Colon (tissue), 2 donors: ENCODE data around the gene RPL22.
"Not testable (repeated sequence)": the region's sequence is repeated elsewhere in the genome, so short reads cannot be mapped to it uniquely, and the experiment has no call there.

Experiments used
- FAIRE-seq: peaks from 2 replicates; lab custom pipeline; 2012; peaks lifted over from hg19 to GRCh38; lab: Jason Lieb, UNC
- donor health status: control.
- donor health status: control.

Gene RPL22

GRCh38 chr1:6233376-6233775, 34.0 kb upstream of the RPL22 start:
- no peak for FAIRE-seq

GRCh38 chr1:6225651-6226050, 26.3 kb upstream of the RPL22 start:
- no peak for FAIRE-seq

- FAIRE-seq: no peak
Observed at GRCh38 chr1:6224718-6225117, 25.3 kb upstream of the RPL22 start.

- no peak for FAIRE-seq
Observed at GRCh38 chr1:6223617-6224016, 24.2 kb upstream of the RPL22 start.

- FAIRE-seq: no peak
Observed at GRCh38 chr1:6222636-6223035, 23.2 kb upstream of the RPL22 start.

- no peak for FAIRE-seq
Observed at GRCh38 chr1:6221210-6221784, 21.9 kb upstream of the RPL22 start.

GRCh38 chr1:6220236-6220635, 20.8 kb upstream of the RPL22 start:
- FAIRE-seq: no peak

GRCh38 chr1:6219641-6220040, 20.2 kb upstream of the RPL22 start:
- not testable (repeated sequence) for FAIRE-seq

GRCh38 chr1:6218375-6219164, 19.2 kb upstream of the RPL22 start:
- FAIRE-seq: no peak

GRCh38 chr1:6212193-6212959, 13.0 kb upstream of the RPL22 start:
- FAIRE-seq: no peak

- FAIRE-seq: no peak
Observed at GRCh38 chr1:6211731-6212130, 12.3 kb upstream of the RPL22 start.

GRCh38 chr1:6210591-6211355, 11.4 kb upstream of the RPL22 start:
- no peak for FAIRE-seq

GRCh38 chr1:6209661-6210580, 10.5 kb upstream of the RPL22 start:
- FAIRE-seq: no peak

GRCh38 chr1:6208723-6209660, 9.6 kb upstream of the RPL22 start:
- no peak for FAIRE-seq

- FAIRE-seq: no peak
Observed at GRCh38 chr1:6207921-6208320, 8.5 kb upstream of the RPL22 start.

- FAIRE-seq: no peak
Observed at GRCh38 chr1:6207075-6207885, 7.9 kb upstream of the RPL22 start.

GRCh38 chr1:6206520-6206855, 7.1 kb upstream of the RPL22 start:
- FAIRE-seq: no peak

GRCh38 chr1:6205849-6206519, 6.6 kb upstream of the RPL22 start, which contains the start of gene RNF207:
TSS of gene RNF207 (plus strand) at chr1:6206119. CDS start at chr1:6206536, 417 bp downstream.
- no peak for FAIRE-seq

- no peak for FAIRE-seq
Observed at GRCh38 chr1:6202256-6202655, 2.9 kb upstream of the RPL22 start.
